ENCODE measurements around the gene ANKMY1.

The ANKMY1 gene

DNA sequence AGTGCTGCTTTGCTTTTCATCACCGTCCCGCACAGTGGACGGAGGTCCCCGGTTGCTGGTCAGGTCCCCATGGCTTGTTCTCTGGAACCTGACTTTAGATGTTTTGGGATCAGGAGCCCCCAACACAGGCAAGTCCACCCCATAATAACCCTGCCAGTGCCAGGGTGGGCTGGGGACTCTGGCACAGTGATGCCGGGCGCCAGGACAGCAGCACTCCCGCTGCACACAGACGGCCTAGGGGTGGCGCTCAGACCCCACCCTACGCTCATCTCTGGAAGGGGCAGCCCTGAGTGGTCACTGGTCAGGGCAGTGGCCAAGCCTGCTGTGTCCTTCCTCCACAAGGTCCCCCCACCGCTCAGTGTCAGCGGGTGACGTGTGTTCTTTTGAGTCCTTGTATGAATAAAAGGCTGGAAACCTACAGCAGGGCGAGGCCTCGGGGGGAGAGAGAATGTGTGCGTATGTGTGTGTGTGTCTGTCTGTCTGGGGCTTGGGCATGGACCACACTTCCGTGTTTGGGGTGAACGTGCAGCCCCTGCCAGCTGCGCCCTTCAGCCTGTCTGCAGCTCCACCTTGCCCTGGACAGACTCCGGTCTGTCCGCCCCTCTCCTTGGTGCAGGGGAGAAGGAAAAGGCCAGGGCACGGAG lies 90.0 kb downstream of the ANKMY1 start:
- no peak for DNase-seq

DNA sequence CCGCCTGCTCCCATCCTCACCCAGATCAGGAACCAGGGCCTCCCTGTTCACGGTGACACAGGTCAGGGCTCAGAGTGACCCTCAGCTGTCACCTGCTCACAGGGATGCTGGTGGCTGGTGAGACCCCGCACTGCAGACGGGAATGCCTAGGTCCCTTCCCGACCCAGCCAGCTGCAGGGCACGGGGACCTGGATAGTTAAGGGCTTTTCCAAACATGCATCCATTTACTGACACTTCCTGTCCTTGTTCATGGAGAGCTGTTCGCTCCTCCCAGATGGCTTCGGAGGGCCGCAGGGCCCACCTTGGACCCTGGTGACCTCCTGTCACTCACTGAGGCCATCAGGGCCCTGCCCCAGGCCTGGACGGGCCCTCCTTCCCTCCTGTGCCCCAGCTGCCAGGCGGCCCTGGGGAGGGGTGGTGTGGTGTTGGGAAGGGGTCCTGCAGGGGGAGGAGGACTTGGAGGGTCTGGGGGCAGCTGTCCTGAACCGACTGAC lies 90.6 kb downstream of the ANKMY1 start:
- DNase-seq, result no peak

DNA sequence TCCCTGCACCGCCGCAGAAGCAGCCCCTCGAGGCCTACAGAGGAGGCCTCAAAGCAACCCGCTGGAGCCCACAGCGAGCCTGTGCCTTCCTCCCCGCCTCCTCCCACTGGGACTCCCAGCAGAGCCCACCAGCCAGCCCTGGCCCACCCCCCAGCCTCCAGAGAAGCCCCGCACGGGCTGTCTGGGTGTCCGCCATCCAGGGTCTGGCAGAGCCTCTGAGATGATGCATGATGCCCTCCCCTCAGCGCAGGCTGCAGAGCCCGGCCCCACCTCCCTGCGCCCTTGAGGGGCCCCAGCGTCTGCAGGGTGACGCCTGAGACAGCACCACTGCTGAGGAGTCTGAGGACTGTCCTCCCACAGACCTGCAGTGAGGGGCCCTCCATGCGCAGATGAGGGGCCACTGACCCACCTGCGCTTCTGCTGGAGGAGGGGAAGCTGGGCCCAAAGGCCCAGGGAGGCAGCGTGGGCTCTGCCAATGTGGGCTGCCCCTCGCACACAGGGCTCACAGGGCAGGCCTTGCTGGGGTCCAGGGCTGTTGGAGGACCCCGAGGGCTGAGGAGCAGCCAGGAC lies 91.1 kb downstream of the ANKMY1 start:
- DNase-seq, result no peak

DNA sequence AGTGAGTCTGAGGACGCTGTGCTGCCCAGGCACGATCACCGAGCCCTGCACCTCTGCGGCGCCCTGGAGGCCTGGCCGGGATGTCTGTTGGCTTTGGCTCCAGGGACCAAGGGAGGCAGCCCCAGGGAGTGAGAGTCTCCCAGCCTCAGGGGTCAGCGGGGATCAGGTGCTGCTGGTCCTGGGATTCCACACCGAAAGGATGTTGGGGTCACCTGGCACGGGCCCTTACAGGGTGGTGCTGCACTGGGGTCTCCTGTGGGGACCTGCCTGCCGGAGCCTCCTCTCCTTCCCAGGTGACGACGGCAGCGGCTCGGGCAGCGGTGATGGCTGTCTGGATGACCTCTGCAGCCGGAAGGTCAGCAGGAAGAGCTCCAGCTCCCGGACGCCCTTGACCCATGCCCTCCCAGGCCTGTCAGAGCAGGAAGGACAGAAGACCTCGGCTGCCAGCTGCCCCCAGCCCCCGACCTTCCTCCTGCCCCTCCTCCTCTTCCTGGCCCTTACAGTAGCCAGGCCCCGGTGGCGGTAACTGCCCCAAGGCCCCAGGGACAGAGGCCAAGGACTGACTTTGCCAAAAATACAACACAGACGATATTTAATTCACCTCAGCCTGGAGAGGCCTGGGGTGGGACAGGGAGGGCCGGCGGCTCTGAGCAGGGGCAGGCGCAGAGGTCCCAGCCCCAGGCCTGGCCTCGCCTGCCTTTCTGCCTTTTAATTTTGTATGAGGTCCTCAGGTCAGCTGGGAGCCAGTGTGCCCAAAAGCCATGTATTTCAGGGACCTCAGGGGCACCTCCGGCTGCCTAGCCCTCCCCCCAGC lies 91.8 kb downstream of the ANKMY1 start:
- DNase-seq, result no peak

DNA sequence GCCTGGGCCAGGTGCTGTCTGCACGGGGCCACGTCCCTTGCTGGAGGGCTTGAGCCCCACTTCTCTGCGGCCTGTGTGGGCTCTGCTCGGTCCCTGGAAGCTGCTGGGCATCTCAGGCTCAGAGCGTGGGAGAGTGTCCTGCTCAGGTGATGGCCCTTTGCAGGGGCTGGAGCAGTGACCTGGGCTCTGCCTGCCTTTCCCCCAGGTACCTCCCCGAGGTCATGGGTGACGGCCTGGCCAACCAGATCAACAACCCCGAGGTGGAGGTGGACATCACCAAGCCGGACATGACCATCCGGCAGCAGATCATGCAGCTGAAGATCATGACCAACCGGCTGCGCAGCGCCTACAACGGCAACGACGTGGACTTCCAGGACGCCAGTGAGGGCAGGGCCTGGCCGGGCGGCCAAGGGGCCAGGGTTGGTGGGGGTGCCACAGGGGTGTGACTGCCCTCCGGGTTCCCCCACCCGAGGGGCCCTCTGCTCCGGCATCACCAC lies 92.5 kb downstream of the ANKMY1 start:
- DNase-seq, result no peak

DNA sequence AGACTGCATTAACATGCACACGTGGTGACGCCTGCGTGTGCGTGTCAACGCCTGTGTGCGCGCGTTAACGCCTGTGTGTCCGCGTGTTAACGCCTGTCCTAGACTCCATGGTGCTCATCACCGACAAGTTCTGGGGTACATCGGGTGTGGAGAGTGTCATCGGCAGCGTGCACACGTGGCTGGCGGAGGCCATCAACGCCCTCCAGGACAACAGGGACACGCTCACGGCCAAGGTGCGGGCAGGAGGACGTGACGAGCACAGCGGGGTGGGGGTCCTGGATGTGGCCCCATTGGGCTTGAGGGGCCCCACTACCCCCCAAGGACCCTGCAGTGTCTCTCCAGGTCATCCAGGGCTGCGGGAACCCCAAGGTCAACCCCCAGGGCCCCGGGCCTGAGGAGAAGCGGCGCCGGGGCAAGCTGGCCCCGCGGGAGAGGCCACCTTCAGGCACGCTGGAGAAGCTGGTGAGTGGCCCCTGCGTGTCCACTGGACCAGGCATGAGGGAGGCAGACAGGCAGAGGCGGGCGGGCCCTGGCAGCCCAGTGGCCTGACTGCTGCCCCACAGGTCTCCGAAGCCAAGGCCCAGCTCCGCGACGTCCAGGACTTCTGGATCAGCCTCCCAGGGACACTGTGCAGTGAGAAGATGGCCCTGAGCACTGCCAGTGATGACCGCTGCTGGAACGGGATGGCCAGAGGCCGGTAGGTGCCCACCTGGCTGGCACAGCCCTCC lies 93.1 kb downstream of the ANKMY1 start:
- DNase-seq, result no peak

DNA sequence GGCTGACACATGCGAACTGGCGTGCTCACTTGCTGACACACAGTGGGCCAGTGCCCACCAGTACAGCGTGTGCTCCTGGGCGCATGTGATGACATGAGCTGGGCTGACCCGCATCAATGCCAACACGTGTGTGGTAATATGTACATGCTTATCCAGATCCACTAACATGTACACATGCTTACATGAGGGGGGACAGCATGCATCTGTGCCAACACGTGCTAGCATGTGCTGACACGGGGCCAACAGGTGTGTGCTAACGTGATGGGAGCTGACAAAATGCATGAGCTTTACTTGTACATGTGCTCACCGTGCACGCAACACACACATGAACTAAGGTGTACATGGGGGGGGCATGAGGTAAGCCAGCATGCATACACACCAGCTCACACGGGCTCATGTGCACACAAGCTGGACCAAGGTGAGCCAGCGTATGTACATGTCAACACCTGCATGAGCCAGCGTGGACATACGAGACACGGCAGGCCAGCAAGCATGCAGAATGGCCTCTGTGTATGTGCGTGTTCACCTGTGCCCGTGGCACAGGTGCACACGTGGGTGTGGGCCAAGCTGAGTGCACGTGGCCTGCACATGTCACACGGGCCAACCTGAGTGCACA lies 93.8 kb downstream of the ANKMY1 start:
- no peak for DNase-seq

DNA sequence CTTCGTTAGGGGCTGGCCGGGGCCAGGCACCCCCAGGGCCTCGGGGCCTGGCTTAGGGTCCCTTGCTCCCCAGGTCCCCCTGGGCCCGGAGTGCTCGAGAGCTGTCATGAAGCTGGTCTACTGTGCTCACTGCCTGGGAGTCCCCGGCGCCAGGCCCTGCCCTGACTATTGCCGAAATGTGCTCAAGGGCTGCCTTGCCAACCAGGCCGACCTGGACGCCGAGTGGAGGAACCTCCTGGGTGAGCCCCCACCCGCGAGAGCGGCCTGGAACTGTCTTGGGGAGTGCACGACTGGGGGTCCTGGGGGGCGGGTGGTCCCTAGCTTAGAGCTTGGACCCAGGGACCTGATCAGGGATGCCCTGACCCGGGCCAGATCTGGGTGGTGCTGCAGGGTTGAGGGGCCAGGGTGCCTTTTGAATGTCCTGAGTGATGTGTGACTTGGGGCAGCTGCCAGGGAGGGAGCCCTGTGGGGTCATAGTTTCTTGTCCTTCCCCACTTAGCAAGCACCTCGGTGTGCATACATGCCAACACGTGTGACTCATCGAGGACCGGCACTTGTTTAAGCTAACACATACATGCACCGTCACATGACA lies 94.4 kb downstream of the ANKMY1 start:
- no peak for DNase-seq

DNA sequence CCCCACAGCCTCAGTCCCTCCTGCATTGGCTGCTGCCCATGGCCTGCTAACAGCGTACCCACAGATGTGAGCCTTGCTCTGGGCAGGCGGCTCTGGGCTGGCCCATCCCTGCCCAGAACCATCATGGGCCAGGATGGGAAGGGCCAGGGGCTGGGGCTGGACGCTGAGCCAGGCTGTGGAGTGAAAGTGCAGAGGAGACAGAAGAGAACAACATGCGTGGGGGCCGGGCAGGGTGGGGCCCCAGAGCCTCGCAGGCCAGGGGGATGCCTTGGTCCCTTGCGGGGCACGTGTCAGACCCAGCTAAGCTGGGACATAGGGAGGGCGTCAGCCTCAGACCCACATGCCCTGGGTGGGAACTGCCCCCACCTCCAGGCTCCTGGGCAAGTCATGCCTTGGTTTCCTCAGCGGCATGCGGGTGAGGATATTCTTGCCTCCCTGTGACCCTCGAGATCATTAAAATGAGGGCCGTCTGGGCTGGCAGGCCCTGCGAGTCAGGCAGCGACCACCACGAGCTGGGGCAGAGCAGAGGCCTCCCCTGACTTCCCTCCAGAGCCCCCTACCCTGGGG lies 95.0 kb downstream of the ANKMY1 start:
- DNase-seq, result no peak

DNA sequence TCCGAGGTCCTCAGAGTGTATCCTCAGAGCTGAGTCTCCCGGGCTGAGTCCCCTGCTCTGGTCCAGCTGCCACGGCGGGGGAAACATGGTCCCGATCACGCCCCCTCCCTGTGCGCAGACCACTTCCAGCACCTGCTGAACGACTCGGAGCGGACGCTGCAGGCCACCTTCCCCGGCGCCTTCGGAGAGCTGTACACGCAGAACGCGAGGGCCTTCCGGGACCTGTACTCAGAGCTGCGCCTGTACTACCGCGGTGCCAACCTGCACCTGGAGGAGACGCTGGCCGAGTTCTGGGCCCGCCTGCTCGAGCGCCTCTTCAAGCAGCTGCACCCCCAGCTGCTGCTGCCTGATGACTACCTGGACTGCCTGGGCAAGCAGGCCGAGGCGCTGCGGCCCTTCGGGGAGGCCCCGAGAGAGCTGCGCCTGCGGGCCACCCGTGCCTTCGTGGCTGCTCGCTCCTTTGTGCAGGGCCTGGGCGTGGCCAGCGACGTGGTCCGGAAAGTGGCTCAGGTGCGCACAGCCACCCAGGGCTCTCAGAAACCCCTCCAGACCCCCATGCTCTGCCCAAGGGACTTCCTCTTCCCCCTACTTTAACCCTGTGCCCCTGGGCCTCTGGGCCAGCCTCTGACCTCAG lies 95.6 kb downstream of the ANKMY1 start:
- DNase-seq, result no peak

DNA sequence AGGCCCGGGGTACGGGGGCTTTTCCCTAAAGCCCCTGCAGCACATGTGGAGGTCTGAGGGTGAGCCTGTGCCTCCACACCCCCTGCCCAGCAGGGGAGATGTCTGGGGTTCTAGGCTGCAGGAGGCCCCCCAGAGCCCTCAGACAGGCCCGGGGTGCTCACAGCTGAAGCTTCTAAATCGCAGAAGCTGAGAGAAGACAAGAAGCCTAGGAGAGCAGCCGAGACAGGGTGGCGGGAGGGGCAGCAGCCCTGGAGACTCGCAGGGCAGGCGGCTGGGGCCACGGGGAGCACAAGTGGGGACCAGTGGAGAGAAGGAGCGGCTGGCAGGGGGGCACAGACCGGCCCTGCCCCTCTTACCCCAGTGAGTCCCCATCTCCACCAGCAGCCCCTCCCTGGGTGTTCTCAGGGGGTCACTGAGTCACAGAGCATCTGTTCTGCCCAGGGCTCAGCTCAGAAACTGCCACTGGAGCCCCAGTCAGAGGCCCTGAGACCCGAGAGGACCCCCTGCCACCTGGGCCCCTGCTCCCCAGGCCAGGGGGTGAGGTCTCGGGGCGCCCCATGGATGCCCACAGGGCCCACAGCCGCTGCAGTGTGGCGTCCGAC lies 96.2 kb downstream of the ANKMY1 start:
- DNase-seq, result no peak

DNA sequence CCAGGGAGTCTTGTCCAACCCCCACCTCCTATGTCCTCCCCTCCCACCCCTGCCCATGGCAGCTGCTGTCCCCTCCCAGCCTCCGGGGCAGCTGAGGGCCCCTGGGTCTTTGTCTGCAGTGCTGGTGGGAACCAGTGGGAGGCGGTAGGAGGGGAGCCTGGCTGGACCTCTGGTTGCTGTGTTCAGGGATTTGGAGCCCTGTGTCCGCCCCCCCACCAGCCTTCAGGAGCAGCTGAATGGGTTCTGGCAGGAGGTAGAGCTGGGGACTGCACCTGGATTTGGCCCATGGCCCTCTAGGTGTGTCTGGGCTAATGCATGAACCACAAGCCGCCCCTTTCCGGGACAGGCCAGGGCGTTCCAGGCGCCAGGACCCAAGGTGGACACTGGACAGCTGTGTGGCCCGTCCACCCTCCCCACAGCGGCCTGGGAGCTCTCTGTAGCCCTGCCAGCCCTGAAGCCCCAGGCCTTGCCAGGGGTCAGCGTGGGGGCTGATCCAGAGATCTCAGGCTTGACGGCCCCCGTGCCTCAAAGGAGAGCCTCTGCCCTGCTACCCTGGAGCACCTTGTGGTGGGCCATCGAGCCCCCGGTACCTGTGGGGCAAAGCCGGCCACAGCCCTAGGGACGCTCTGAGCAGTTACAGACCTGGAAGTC lies 96.9 kb downstream of the ANKMY1 start:
- no peak for DNase-seq

DNA sequence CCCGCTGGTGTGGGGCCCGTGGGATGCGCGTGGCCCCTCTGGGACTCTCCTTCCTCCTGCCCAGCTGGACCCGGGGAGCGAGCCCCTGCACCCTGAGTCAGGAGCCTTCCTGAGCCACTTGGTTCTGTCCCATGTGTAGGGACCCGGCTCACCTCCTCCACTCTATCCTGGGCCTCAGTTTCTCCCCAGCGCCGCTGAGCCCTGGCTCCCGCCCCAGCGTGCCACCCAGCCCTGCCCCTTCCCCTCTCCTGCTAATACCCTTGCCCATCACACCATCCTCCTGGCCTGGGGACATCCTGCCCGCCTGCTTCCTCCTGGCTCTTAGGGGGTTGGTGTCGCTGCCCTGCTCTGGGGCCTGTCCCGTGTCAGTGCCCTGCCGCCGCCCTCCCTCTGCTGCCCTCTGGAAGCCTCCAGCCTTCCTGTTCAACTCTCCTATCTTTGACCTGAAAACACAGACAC lies 97.5 kb downstream of the ANKMY1 start:
- no peak for DNase-seq

DNA sequence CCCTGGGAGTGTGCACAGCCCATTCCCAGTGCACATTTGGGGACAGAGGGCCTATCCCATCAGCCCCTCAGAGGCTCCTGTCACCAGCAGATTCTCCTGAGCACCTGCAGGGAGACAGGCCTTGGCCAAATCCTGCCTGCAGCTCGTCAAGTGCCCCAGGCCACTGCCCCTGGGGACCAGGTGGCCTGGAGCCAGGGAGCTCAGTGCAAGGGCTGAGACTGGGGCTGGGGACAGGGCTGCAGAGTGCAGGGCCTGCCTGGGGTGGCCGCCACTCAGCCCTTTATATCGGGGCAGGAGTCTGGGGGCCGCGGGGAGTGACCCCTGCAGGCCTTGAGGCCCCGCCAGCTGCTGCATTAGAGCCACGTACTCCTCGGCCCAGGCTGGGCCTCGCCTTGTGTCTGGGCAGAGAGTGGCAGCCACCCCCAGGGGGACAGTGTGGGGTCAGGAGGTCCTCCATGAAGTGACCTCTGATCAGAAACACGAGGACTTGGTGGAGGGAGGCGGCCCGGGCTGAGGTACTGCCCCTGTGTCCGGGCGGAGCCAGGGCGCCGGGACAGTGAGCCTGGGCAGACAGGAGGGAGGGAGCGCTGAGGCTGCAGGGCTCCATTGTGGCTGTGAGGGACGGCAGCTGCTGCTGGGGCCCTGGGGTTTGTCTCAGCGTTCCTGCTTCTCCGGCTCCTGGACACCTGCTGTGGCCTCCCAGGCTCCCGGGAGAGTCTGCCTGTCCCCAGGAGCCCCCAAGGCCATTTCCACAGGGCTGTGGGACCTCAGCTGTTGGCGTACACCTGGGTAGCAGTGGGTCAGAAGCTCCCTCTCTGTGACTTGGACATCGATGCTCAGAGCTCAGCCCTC lies 98.2 kb downstream of the ANKMY1 start:
- no peak for DNase-seq

DNA sequence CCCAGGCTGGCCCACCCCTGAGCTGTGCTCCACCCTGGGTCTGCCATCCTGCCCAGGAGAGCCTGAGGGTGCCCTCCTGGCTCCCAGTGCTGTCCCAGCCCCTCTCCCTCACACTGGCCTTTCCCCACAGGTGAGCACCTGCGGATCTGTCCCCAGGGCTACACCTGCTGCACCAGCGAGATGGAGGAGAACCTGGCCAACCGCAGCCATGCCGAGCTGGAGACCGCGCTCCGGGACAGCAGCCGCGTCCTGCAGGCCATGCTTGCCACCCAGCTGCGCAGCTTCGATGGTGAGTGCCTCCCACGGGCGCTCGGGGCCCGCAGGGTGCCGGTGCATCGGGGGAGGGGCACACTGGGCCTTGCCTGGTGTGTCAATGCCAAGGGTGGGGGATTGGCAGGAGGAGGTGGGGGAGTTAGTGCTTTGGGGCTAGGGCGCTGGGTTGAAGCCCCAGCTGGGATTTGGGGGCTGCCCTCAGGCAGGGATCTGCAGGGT lies 98.8 kb downstream of the ANKMY1 start:
- DNase-seq, result no peak

DNA sequence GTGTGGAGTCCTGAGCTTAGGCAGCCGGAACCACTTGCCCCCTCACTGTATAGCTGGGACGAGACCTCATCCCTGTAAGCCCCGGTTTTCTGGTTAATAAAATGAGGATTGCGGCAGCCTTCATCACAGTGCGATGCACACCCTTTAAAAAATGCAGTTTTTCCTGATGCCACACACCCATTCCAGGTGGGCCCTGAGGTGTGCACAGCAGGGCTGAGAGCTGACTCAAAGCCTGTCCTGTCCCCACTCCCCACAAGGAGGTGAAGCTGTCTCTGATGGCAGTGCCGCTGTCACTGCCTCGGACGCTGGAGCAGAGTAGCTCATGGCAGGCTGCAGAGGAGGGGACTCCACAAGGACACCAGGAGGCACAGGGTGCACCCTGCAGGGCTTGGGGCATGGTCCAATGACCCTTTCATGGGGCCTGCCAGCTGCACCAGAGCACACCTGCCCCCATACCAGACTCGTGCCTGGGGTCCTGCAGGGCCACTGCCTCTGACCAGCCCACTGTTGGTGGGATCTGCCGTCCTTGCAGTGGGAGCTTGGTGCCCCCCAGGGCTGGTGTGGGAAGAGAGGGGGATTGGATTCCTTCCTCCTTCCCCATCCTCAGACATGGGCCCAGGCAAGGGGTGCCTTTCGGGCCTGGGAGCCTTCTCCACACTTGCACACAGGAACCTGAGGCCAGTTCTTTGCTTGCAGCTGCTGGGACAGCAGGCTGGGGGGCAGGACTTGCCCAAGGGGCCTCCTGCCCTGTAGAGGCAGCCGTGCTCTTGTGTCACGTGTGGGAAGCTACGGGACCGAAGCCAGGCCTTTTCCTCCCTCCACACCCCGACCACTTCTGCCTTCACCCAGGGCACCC lies 99.5 kb downstream of the ANKMY1 start:
- no peak for DNase-seq

DNA sequence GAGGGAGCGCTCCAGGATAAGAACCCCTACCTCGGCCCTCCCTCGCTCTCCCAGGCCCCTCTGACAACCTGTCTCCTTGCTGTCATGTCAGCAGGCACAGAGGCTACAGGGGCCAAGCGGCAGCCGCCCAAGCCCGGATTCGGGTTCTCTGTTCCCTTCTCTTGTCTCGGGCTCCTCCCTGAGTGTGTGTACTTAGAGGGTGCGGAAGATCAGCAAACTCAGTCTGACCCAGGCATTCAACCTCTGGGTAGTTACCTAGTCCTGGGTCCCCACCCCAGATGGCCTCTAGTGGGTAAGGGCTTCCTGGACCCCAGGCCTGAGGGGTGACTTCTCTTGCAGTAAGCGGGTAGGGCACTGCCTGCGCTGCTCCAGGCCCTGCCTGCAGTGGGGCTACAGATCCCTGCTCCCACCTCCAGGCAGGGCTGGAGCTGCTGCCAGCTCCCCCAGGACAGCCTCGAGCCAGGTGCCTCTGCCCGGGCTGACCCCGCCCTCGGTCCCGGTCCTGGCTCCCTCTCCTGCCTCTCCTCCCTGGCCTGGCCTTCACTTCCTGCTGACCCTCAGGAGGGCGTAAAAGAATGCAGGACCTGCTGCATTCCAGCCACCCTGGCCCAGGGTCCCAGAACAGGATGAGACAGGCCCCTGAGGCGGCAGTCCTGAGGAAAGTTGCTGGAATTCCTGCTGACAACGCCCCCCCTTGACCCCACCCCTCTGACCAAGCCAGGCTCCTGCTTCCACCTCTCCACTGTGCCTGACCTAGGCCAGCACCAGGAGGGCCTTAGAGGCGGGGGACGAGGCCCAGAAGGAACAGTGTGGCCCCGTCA lies 100.4 kb downstream of the ANKMY1 start:
- DNase-seq, result no peak
